ENCODE data around the gene CYTIP. TPM values are rescaled to one million over a fixed set of nuclear protein-coding genes. Genes with fewer than 3 reads are reported as not detected.

CYTIP gene
- total and polyA plus RNA-seq, 12 donors, result 0.72 to 6.7 (median 3.2) TPM

DNA sequence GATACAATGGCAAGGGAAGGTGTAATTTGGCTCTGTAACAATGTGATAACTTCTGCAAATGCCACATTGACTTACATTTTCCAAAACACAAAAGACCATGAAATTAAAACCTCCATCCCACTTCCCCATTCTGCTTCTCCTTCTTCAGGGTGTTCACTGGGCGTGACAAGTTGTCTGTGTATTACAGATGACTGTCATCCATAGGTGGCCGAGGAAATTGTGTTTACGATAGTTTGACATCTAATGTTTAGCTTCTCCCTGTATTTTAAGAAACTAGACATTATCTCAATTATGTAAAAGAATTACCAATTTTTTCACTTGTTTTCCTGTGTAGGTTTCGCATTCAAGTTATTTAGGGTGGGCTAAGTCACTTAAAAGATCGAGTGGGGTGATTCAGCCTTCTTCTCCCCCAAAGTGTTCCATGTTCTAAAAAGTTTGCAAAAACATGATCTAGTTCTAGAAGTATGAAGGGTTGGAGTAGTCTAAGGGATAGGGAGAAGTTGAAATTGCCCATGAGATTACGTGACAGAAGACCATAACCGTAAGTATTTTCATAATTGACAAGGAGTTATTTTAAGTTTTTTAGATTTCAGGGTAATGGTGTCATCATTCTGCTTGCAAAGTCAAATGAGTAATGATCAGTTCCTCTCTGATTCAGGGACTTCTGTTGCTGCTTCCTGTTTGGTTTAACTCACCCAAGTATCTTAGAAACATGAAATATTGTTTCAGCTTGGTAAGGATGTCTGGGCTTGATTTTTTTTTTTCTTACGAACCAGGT is 25.2 kb upstream of the CYTIP start:
- Histone ChIP-seq H3K36me3 (replicated peaks in 1 of 2) (no peaks in the 10 kb centered on the region), H3K9me3 (replicated peaks in 1 of 3) (no peaks in the 10 kb centered on the region), H3K4me1 (replicated peaks in 1 of 2) (no peaks in the 10 kb centered on the region), H3K27me3 (no peaks in the 10 kb centered on the region), H3K4me3 (no peak overlapping the region), H3K27ac (peak overlapping the region in 3 of 5 donors; percentile 13 to 68 (median 54))
- TF ChIP-seq CTCF (IDR thresholded peaks at IDR 0.05), result no peak
- peak in 1 of 7 donors; percentile 6 for DNase-seq
- 50 to 55% (median 52%) methylated on average over 8 of the region's 8 CpGs for WGBS, 4 donors
- intact Hi-C loops (cut with DNase I), result no loop called here

GRCh38 chr2:157466764-157467163 is 22.9 kb upstream of the CYTIP start:
- TF ChIP-seq CTCF (IDR thresholded peaks at IDR 0.05) (no peak), POLR2A (IDR thresholded peaks at IDR 0.05) (no peak)
- H3K4me1 ChIP-seq (replicated peaks in 1 of 2), result no peaks in the 10 kb centered on the region
- no peaks in the 10 kb centered on the region for H3K27me3 ChIP-seq
- WGBS, 4 donors, result 71 to 80% (median 77%) methylated on average over 5 of the region's 5 CpGs
- H3K27ac ChIP-seq, result no peak overlapping the region
- no peak overlapping the region for H3K4me3 ChIP-seq
- no peaks in the 10 kb centered on the region for H3K9me3 ChIP-seq (replicated peaks in 1 of 3)
- DNase-seq, result no peak
- intact Hi-C loops (cut with DNase I), result no loop called here
- no peaks in the 10 kb centered on the region for H3K36me3 ChIP-seq (replicated peaks in 1 of 2)

GRCh38 chr2:157465554-157465953 is 21.7 kb upstream of the CYTIP start:
- H3K27ac ChIP-seq, result no peak overlapping the region
- DNase-seq, result no peak
- 71 to 92% (median 76%) methylated on average over 5 of the region's 5 CpGs for WGBS, 4 donors
- intact Hi-C loops (cut with DNase I), result no loop called here
- no peak overlapping the region for H3K4me3 ChIP-seq
- no peaks in the 10 kb centered on the region for H3K4me1 ChIP-seq (replicated peaks in 1 of 2)
- TF ChIP-seq POLR2A (IDR thresholded peaks at IDR 0.05) (no peak), CTCF (IDR thresholded peaks at IDR 0.05) (no peak)
- no peaks in the 10 kb centered on the region for H3K9me3 ChIP-seq (replicated peaks in 1 of 3)
- no peaks in the 10 kb centered on the region for H3K27me3 ChIP-seq
- no peaks in the 10 kb centered on the region for H3K36me3 ChIP-seq (replicated peaks in 1 of 2)

DNA sequence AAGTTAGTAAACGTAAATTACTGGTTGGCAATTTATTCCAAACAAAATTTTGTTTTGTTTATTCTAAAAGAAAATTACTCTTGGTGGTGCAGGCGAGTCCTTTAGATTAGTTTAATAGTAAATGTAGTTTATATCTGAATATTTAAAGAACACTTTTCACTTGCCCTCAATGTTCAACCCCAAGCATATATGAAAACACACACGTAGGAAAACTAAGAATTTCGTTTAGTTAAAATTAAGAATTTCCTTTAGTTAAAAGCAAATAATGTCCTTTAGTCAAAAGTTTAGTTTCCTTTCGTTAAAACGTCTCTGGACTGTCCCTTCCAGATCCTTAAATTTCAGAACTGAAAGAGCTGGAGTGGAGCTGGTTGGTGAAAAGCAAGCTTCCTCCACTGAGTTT is 19.1 kb upstream of the CYTIP start:
- Histone ChIP-seq H3K36me3 (replicated peaks in 1 of 2) (no peaks in the 10 kb centered on the region), H3K4me1 (replicated peaks in 1 of 2) (no peaks in the 10 kb centered on the region), H3K27me3 (no peaks in the 10 kb centered on the region), H3K9me3 (replicated peaks in 1 of 3) (no peaks in the 10 kb centered on the region), H3K4me3 (no peak overlapping the region), H3K27ac (no peak overlapping the region)
- 70 to 79% (median 74%) methylated on average over 6 of the region's 6 CpGs for WGBS, 4 donors
- intact Hi-C loops (cut with DNase I), result no loop called here
- TF ChIP-seq POLR2A (IDR thresholded peaks at IDR 0.05) (no peak), CTCF (IDR thresholded peaks at IDR 0.05) (no peak)
- no peak for DNase-seq

All from adrenal gland (tissue), 12 donors.